ENCODE results near the gene RPN2.

Gene RPN2

DNA sequence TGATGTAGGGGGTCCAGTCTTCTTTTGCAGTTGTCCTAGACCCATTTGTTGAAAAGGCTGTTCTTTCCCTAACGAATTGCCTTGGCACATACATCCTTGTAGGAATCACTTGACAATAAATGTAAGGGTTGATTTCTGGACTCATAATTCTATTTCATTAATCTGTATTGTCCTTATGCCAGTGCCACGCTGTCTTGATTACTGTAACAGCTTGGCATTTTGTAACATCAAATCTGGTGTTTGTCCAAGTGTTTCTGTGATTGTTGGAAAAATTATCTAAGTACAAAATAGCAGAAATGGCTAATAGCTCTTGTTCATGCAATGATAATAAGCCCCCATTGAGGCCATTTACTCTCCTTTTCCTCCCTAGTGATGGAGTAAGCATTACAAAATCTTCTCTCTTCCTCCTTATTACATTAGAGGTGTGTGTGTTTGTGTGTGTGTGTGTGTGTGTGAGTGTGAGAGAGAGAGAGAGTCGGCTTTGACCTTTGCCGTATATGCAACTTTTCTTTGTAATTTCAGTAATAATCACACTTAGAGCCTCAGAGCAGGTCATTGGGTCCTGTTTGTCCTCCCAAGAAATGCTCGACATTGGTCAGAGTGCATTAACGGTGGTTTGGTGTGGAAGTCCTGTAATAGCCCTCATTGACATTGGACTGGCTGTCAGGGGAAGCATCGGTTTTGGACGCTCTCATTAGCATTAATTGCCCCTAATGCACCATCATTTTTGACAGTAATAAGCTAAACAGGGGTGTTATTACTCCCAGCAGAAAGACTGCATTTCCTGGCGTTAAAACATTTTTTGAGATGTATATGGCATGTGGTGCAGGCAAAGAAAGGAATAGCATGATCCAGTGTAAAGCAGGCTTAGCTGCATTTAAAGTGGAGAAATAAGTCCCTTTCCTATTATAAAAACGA is 40.9 kb downstream of the RPN2 start:
- DNase-seq: no peak

DNA sequence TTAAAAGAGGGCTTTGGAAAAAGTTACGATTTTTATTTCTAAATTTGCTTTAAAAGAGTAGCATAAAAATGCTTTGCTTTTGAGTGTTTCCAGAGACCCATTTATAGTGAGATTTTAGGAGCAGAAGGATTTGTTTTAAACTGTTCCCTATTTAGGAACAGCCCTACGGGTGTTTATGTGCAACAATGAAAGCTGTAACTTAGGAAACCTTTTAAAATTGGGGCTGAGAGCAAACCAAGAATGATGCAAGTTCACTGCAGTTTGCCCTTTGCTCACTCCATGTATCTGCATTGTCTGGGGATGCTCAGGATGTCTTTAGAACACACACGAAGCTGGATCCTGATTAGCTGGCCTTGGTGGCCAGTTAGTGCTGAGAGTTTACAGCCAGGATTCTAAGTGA is 41.6 kb downstream of the RPN2 start:
- no peak for DNase-seq

DNA sequence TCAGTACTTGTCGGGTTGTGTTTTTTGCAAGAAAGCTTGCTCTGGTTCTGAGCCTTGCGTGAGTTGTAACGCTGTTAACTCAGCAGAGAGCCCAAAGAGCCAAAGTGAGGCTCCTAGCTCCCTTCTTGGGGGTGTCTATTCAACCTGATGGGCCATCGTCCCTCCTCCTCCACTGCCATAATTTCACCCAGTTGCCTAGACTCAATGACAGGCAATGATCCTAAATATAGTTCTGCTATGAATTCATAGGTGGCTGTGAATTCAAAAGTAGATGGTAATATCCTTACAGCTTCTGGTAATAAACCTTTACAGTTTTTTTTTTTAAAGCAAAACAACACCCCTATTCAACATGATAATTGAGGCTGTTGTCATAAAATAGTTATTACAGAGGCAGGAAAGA is 43.0 kb downstream of the RPN2 start:
- no peak for DNase-seq

DNA sequence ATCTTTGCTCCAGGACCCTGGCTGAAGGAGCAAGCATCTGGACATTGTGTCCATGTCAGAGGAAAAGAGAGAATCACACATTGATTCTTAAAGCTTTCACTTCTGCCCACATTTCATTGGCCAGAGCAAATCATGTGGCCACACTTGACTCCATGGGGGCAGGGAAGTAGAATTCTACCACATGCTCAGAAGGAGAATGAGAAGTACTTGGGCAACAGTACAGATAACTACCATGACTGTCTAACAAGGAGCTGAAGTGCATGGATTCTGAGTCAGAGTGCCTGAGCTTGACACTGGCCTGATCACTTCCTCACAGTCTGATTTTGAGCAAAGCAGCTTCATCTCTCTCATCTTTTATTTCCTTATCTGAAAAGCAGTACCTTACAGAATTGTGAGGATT is 43.9 kb downstream of the RPN2 start:
- DNase-seq: no peak

DNA sequence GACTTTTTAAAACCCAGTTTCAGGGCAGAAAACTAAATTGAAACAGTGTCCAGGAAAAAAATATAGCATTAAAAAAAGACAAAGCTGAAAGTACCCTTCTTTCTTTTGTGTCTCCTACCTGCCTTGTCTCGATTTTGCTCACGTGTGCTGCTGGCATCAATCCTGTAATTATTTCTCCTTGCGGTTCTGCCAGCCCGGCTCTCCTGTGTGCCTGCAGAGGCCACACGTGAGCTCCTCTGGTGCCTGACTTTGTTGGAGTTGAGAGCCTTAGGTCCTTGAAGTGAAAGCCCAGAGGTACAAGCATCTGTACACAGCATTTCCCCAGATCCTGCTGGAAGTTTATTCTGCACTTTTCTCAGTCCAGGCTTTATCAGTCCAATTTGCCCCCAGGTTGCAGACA is 46.0 kb downstream of the RPN2 start:
- DNase-seq: no peak

DNA sequence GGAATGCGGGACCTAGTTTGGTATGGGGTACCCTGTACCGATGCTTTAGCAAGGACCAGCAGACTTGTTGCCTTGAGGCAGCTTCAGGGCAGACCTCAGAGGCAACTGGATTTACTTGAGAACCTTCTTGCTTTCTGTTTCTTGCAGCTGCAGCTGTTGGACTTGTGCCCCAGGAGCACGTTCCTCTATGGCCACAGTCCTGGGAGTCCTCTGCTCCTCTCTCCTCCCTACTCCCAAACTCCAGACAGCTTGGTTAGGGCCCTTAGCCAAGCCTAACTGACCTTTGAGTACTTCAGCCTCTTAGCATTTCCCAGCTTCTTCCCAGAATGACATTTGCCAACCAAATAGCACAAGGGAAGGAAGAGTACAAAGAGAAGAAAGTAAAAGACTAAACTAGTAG is 47.8 kb downstream of the RPN2 start:
- no peak for DNase-seq

DNA sequence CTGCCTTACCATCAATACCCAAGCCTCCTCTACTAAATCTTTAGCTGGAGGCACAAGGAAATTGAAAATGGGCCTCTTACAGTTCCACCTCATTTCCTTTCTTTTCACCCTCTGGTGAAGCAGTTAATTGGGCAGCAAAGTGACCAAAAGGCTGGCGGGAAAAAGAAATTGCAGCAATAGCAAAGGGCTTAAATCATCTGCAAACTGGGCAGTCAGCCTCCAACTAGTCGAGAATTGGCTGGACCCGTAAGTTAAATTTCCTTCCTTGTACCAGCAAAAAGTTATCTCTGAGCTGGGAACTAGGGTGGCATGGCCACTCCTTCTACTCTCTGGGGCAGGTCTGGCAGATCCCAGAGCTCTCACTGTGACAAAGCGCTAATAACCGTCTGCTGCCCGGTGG is 49.0 kb downstream of the RPN2 start:
- no peak for DNase-seq

DNA sequence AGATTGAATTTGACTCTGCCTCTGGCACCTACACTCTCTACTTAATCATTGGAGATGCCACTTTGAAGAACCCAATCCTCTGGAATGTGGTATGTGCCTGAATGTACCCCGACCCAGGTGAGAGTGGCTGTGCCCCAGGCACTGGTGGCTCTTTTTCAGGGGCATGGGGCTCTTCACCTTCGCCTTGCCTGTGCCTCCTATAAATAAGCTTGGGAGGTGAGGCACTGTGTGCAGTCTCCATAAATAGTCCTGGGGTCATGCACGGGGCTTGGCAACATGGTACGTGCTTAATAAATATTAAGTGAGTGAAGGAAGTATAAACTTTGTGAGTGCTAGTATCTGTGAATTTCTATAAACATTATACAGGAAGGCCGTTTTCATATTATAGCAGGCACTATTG is 49.5 kb downstream of the RPN2 start:
- no peak for DNase-seq

DNA sequence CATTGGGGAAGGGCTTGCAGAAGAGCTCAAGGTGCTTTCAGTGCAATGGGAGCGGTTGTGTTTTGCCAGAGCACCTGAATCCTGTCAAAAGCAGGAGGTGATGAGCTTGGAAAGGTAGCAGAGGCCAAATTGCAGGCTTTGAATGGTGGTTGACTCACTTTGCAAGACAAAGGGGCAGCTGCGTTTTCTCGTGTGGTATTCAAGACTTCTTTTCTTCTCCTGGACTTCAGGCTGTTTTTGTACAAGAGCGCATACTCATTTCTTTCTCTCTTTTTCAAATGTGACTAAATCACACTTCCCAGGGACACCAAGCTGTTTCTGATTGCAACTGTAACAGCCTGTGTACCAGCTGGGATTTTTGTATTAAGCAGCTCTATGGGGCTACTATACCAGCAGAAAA is 50.2 kb downstream of the RPN2 start:
- no peak for DNase-seq

DNA sequence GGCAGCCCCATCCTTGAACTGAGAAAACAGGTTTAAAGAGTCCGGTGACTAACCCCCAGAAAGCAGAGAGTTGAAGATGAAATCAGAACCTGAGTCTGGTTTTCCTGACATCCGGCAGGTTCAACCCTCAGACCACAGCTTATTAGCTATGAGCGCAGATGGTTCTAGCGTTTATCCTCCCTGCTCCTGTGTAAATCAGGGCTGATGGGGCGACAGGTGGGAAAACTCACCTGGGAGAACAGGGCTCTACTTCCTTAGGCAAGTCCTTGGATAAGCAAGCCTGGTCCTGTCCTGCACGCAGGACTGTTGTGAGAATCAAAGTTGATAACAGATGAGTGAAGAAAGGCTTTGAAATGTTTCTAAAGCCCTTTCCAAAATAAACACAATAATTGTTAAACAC is 51.1 kb downstream of the RPN2 start:
- DNase-seq: peak; percentile 29

DNA sequence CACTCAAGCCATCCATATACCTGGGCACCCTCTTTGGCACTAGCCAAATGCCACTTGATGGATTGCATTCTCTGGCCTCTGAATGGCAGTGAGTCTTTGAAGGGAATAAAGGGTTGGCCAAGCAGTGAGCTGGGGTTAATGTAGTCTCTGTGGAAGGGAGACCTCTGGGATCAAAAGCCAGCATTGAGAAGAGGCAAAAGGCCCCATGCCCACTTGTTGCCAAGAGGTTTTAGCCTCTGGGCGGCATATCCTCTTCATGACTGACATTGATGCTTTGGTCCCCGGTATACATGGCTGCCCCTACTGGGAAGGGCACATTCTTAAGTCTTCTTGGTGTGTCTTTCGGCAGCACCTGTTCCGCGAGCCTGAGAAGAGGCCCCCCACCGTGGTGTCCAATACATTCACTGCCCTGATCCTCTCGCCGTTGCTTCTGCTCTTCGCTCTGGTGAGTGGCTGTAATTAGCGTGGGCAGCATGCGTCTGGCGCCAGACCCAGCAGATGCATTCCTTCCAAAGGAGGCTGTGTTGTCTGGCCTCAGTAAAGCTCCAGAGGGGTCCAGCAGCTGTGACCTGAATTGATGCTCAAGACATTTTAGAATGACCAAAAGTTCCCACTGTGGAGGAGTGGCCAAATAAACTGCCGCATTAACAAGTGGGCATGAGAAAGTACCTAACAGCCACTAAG is 53.0 kb downstream of the RPN2 start:
- DNase-seq: no peak

DNA sequence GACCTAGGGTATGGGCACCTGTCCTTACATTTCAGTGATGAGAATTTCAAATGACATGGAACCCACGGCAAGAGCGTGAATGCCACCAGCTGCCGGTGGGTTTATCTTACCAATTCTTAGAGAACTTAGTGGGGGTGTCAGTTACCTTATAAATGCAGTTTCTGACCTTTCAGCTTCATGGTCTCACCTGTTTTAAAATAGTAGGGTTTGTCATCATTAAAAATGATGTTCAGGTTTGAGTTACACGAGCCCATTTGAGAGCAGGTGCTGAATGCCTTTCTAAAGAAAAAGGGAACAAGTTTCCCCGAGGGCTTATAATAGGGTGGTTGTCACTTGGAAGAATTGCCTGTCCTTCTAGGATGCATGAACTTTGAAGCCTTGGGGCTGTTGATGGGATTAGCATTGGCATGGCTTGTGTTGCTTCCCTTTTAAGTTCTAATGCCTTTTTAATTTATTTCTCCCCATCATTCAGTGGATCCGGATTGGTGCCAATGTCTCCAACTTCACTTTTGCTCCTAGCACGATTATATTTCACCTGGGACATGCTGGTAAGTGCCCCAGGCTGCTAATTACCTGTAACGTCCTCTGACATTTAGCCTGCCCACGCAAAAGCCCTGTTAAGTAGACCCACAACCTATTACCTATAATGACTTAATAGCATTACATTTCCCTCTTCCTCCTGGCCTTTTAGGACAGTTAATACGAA is 54.6 kb downstream of the RPN2 start:
- no peak for DNase-seq

DNA sequence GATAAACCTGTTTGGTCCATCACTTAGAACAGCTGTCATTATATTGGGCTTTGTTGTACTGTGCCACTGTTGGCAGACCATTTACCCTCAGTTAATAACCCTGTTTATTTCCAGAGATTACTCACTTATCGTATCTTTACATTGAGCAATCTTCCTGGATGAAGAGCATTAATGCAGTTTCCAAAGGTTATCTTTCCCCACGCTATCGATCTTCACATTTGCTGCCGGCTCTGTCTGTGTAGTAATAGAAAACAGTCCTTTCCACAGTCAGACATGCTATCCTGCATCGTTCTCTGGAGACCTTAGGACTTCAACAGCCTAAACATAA is 55.1 kb downstream of the RPN2 start:
- DNase-seq: no peak

DNA sequence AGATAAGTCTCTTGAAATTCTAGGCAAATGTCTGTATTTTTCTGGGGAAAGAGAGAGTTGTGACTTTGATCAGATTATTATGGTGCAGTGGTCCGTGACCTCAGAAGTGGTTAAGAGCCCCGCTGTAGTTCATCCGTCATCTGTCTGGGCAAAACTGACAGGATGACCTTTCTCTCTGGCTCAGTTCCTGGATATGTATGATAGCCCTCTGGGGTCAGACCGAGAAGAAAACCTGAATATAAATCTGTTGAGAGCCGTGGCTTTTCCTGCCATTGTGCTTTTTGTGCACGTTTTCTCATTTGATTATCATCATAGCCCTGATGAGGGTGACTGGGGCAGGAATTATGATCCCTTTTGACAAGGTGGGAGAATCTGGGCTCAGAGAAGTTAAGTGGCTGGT is 55.9 kb downstream of the RPN2 start:
- DNase-seq: no peak

DNA sequence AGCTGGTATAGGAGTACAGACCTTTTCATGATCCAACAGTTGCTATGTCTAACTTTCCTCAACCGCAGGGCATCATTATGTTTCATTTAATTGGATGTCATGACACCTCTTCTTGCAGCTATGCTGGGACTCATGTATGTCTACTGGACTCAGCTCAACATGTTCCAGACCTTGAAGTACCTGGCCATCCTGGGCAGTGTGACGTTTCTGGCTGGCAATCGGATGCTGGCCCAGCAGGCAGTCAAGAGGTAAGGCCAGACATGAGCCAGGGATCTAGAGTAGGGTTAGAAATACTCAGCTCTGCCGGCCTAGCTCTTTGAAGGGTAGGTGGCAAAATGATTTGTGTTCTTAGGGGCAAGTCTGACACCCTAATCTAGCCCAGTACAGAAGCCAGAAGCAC is 57.3 kb downstream of the RPN2 start:
- DNase-seq: no peak

DNA sequence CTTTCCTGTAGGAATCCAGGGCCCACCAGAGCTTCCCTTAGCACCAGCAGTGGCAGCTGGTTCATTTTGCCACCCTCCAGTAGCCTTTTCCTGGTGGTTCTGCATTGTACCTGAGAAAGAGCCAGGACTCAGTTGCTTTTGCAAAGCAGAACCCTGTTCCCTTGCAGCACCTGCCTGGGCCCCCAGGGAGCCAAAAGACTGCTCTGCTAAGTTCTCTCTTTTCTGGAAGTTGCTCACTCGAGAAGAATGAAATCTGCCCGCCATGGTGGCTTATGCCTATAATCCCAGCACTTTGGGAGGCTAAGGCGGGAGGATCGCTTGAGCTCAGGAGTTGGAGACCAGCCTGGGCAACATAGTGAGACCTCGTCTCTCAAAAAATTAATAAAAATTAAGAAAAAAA is 58.5 kb downstream of the RPN2 start:
- no peak for DNase-seq

DNA sequence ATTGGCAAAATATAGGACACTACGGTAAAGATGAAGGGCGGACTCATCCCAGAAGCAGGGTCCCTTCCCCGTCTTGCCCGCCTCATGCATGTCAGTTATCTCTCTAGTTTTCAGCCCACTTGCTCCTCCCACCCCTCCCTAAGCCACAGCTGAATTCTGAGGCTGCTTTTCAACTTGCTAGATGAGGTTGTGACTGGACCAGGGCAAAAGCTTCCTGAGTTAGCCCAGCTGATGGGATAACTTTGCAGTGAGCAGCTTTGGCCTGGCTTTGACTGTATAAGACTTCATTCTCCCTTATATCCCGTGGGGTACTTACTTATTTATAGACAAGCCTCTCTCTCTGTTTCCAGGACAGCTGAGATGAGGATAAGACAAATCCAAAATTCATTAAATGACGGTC is 59.3 kb downstream of the RPN2 start:
- DNase-seq: no peak

DNA sequence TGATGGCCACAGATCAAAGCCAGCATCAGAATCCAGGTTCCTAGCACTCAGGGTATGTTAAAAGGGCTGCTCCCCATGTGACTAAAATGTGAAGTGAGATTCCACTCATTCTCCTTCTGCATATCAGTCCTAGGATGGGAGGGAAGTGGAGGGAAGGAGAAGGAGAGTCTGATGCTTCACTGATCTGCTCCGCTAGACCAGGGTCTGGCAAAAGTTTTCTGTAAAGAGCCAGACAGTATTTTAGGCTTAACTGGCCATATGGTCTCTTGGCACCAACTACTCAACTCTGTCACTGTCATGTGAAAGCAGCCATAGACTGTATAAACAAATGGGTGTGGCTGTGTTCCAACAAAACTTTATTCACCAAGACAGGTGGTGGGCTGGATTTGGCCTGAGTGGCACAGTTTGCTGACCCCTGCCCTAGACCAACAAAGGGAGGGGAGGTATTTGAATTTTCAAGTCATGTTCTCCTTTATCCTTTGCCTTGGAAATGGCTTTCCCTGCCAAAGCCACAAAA is 59.9 kb downstream of the RPN2 start:
- DNase-seq: no peak

DNA sequence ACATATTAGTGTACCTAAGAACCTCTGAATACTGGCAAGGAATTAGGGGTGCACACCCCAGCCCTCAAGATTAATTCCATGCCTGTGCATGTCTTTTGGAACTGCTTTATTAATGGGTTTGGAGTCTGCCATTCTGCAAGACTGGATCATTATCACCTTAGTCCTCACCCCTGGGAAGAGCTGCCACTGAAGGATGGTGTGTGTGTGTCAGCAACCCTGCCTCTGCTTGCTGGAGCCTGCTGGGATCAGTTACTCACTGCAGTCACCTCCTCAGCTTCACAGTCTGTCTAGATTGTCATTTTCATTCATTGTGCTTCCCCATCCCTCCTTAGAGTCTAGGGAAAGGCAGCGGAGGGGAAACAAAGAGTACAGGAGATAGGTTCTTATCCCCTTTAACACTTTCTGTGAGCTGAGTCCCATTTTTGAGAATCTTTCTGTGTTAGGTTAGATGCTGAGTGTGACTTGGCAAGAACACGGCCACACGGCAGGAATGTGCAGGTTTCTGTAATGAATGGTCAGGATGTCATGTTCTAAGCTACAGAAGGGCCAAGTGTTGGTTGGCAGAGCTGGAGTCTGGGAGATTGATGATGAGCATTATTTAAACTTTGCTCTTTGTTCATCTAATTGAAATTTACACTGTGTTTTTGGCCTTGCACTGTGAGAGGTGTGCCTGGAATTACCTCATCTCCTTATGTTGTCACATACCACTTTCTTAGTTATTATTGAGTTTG is 61.4 kb downstream of the RPN2 start:
- no peak for DNase-seq

DNA sequence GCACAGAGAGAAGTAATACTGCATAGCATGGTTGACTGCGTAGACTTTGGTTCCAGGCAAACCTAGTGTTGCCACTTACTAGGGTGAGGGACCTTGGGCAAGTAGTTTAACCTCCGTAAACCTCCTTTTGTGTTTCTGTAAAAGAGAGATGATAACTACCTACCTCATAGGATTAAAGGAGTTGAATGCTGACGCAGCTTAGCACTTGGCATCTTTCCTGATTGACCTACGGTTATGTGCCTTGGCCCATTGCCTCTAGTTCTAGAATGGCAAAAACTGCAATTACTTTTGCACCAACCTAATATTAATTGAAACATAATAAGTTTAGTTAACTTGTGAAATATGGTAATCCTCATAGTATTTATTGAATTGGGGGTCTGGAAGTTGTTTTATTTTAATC is 63.4 kb downstream of the RPN2 start:
- no peak for DNase-seq

DNA sequence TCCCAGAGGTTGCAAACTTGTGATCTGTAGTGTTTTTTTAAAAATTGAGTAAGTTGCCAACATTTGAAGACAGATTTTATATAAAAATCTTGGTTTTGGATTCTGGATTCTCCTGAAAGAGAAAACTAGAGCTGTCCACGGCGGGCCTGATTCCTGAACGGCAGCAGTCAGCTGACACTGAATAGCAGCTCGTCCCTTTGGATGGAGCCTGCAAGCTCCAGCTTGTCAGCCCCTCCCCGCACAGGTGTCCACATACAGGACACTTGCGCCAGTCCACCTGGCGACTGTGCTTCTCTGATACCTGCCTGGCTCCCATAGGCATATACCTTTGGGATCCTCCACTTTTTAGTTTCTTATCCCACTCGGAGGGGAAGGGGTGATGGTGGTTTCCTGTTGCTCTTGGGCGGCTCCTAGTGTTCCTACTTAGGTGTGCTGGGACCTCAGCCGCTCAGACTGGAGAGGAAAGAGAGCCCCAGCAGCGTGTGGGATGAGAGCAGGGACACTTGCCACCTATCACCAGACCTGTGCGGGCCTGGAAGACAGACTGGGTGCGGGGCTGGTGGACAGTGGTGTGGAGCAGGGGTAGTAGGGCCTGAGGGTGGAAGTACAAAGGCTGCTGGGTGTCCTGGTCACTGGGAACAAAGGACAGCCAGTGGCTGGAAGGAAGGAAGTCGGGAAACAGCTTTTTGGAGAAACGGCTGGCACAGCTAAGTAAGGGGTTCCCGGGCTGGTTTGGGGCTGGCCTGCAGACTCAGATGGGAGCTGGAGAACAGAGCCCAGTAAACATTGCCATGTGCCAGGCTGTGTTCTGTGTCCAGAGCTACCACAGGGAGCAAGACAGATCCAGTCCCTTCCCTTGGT is 64.2 kb downstream of the RPN2 start:
- DNase-seq: no peak

DNA sequence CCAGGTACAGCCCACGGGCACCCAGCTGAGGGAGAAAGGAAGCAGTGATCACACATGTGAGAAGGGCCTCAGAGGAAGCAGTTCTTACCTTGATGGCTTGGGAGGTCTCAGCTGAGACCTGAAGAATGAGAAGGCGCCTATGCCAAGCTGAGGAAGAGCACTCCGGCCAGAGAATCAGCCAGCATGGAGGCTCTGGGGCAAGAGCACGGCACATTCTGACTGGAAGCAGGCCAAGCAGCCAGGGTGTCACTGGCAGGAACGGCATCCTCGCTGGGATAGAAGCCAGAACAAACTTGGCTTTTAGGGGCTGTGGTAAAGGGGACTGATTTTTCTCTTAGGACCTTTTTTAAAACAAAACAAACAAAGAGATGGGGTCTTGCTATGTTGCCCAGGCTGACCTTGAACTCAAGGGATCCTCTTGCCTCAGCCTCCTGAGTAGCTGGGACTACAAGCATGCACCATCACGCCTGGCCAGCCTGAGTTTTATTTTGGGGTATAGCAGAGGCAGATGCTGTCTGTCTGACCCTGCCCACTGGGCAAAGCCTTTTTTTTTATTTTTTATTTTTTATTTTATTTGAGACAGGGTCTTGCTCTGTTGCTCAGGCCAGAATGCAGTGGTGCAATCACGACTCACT is 64.9 kb downstream of the RPN2 start:
- no peak for DNase-seq
